GM19455 (cell line): Measurements from ENCODE around the gene CCDC57.

Source experiments
- ATAC-seq: cut with Tn5 transposase; IDR thresholded peaks from one replicate; pipeline ENCODE4 v1.9.1; 2021; ENCODE audit not compliant: unreplicated experiment

Gene CCDC57

DNA sequence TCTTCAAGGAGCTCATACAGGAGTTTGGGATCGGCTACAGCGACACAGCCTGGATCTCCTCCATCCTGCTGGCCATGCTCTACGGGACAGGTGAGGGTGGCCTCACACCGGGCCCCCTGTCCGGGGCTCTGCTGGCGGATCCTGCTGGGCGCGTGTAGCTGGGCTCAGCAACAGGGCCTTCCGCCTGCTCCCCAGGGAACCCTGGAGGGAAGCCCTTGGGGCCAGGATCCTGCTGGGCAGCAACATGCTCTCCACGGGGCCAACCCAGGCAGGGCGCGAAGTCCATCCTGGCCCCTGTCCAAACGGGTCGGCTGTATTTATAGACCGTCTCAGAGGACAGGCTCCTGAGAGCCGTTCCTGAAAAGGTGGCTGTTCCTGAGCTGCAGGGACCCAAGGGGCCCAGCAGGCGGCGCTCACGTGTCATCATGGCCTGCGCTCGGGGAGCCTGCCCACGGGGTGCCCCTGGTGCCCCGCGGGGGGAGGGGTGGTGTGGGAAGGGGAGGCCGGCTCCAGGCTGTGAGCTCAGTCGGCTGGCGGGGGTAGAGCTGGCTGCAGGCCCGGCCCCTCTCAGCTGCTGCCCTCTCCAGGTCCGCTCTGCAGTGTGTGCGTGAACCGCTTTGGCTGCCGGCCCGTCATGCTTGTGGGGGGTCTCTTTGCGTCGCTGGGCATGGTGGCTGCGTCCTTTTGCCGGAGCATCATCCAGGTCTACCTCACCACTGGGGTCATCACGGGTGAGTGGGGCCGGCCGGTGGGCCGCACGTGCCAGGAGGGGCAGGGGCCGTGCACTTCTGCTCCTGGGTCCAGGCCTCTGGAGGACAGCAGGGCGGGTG lies 23.7 kb upstream of the CCDC57 start:
- ATAC-seq = no peak

GRCh38 chr17:82235775-82236141 lies 23.1 kb upstream of the CCDC57 start:
- ATAC-seq = no peak

DNA sequence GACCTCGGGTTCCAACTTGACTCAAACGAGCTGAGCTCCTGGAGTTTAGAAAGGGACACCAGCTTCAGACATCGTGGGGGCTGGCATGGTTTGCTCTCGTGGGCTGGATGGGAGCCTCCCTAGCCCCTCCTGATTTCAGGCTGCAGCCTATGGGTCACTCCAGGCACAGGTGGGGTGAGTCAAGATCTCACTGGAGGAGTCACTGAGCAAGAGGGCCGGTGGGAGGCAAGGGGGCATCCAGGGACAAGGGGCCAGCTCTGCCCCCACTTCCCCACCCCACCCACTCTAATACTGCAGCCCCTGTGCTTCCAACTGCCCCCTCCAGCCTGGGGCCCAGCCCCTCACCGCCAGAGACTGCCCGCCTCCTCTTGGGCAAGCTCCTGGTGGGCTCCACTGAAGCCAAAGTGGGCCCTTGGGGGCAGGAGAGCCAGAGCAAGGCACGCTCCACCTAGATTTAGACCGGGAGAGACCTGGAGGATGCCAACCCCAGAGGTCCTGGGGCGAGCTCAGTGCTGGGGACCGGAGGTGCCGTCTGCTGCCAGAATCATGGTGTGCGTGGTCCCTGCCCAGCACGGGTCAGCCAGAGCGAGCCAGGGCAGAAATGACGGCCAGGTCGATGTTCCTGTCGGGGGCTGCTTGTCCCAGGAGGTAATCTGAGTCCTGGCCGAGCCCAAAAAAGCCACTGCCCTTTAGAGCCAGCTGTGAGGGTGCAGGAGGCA lies 22.6 kb upstream of the CCDC57 start:
- ATAC-seq = no peak

- no peak for ATAC-seq
Measured at GRCh38 chr17:82234211-82235055, 21.8 kb upstream of the CCDC57 start.

DNA sequence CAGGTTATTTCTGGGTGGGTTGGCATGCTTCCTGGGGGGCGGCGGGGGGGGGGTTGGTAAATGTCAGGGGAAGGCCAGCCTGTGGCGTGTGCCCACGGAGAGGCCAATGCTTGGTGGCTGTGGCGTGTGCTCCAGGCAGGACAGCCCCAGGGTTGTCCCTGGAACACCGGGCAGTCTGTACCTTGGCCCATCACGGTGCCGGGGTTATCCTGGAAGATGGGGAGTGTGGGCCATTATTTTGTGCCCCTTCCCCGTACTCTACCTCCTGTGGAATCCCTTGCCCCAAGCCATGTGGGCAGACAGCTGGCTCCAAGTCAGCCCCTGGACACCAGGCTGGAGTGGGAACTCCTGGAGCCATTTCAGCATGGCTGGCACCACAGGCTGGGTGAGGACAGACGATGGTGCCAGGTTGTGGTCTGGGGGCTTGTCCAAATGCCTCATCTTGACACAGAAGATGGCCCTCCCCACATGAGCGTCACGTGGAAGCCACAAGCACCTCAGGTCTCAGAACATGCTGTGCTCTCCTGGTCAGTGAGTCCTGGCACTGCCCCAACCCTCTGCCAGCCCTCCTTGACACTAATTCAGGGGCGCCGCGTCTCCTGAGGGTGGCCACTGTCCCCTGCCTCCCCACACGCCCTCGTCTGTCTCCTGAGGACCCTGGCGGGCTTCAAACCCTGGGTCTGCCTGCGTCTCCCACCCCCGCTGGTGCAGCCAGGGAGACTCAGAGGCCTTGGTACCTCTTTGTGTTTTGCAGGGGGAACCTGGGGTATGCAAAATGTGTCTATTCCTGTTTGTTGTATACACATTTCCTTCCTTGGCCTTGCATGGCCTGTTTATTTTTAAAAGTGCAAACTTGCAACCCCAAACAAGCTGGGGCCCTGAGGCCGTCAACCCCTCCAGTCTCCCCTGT lies 20.5 kb upstream of the CCDC57 start:
- no peak for ATAC-seq

GRCh38 chr17:82232322-82232820 lies 19.7 kb upstream of the CCDC57 start:
- no peak for ATAC-seq

- peak; percentile 3 for ATAC-seq
Measured at GRCh38 chr17:82231562-82232321, 19.1 kb upstream of the CCDC57 start.

GRCh38 chr17:82231312-82231561 lies 18.6 kb upstream of the CCDC57 start:
- peak; percentile 29 for ATAC-seq

DNA sequence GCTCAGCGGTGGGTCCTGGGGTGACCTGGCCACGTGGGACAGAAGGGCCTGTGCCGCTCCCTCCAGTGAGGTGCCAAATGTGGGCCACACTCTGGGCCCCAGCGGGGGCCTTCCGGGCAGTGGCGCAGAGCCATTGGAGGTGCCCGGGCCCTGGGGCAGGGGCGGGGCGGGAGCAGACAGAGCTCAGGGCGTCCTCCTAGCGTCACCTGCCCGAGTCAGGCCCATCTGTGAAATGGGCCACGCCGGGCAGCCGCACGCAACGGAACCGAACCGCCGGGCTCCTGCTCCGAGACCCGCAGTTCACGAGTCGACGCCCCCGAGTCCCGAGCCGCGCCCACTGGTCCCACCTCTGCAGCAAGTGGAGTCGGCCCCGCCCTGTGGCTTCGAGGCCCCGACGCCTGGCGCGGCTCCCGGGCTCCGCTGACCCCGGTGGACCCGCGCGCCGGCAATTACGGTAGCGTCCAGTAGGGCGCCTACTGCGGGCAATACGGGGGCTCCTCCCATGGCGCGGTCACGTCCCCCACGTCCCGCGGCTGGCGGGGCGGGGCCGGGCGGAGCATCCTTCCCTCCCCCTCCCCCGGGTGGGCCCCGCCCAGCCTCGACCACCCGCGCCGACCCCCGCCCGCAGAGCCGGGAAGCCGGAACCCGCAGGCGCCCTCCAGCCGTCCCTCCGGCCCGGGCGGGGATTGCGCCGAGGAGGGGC lies 18.1 kb upstream of the CCDC57 start:
- peak; percentile 39 for ATAC-seq

- ATAC-seq = no peak
Measured at GRCh38 chr17:82229698-82230608, 17.3 kb upstream of the CCDC57 start.

- ATAC-seq = no peak
Measured at GRCh38 chr17:82228842-82229697, 16.4 kb upstream of the CCDC57 start, which contains the start of gene SLC16A3. Gene SLC16A3, plus strand, starts transcription at chr17:82229042. Its CDS starts 6,967 bp downstream, at chr17:82236009.

DNA sequence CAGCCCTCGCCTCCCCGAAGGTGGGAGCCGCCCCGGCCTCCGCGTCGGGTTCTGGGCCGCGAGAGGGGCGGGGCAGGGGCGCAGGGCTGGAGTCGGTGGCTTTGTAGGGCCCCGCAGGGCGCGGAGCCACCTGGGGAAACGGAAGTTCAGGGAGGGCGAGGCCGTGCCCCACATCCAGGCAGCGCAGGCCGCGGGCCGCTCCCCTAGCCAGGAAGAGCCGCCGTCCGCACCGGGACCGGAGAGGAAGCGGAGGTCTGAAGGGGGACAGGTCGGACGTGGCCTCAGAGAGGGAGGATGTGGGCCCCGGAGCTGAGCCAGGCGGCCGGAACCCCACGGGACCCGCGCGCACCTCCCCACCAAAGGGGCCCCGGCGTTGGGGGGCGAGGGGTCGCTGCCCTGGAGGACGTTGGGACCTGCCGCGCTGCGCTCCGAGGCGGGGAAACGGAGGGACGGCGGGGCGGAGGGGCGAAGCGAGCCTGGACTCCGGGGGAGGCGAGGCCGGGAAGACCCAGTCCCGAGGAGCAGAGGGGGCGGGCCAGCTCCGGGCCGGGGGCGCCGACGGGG lies 15.7 kb upstream of the CCDC57 start:
- ATAC-seq = no peak

DNA sequence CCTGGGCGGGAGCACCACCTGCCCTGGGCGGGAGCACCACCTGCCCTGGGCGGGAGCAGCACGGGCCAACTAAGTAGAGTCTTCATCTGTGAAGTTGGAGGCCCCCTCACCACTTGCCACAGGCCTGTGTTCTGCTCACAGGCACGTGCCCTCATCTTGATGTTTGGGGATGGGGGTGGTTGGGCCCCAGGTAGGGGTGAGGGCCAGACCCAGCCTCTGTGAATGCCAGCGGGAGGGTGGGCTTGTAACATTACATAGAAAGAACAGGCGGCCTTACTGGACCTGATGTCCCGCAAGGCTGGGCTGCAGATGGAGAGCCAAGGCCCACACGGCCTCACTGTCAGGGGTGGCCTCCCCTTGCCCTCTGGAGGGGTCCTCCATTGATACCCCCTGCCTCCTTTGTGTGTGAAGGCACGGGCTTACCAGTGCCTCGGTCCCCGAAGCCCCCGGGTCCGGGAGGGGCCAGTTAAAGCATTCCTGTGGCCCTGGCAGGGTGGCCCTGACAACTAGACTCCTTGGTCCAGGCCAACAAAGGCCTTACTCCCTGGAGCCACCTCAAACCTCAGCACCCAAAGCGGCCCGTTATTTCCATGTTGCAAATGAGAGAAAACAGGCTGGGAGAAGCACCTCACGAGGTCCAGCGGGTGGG lies 15.1 kb upstream of the CCDC57 start:
- ATAC-seq = no peak

GRCh38 chr17:82226809-82227628 lies 14.4 kb upstream of the CCDC57 start:
- no peak for ATAC-seq

DNA sequence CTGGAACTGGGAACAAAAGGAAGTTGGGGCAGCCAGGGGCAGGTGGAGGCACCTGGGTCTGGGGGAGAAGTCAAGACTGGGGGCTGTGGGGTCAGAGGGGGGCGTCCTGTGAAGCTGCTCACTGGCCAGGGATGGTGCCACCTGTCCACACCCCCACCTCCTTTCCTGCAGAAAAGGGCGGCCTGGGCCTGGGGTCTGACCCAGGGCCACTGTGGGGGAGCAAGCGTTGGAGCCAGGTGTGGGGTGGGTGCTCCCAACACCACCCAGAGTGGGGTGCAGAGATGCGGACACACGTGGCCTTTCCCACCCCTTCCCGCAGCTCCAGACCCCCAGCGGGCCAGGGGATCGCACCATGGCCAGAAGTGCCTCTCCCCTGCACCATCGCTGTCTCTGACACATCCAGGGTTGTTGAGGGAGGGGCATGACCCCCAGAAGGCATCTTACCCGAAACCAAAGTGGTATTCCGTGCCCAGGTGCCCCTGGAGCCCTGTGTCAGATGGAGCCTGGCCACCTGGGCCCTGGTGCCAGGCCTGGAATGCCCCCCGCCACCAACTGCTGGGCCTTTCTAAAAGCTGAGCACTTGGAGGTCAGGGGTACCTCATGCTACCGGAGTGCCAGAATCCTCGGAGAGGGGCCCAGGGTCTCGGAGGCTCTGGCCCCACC lies 13.6 kb upstream of the CCDC57 start:
- ATAC-seq = no peak
